HFFc6 (cell line): ENCODE measurements around the gene LRP1B. TPM values are rescaled to one million over a fixed set of nuclear protein-coding genes. Genes with fewer than 3 reads are reported as not detected.

Source experiments
- DNase-seq: peaks from one replicate; pipeline ENCODE4 v3.0.0-alpha.2; 2018
- H3K27ac Mint-ChIP-seq: 2 replicates; pipeline ENCODE4 v1.8.0; 2020; ENCODE audit warnings: mild to moderate bottlenecking, mixed read lengths
- H3K27me3 Mint-ChIP-seq: 2 replicates; pipeline ENCODE4 v1.8.0; 2021; ENCODE audit warnings: mild to moderate bottlenecking, moderate library complexity, mixed read lengths; ENCODE audit not compliant: insufficient read depth
- H3K36me3 Mint-ChIP-seq: 2 replicates; pipeline ENCODE4 v1.8.0; 2021; ENCODE audit warnings: low read depth, mixed read lengths
- H3K4me1 Mint-ChIP-seq: 2 replicates; pipeline ENCODE4 v1.8.0; 2020; ENCODE audit warnings: low read depth, mixed read lengths
- H3K4me3 Mint-ChIP-seq: 2 replicates; pipeline ENCODE4 v1.8.0; 2020; ENCODE audit warnings: mild to moderate bottlenecking, moderate library complexity, mixed read lengths
- H3K9me3 Mint-ChIP-seq: 2 replicates; pipeline ENCODE4 v1.8.0; 2020; ENCODE audit warnings: mild to moderate bottlenecking, mixed read lengths
- total RNA-seq, 6 experiments: library from RNA; stranded (reverse); fragmentation: NEBNext Ultra II Directional; extraction: Animal tissue kit (Norgen Biotek cat#: 25700); gene quantifications; 2 replicates in 1 of 6; 3 replicates in 5 of 6; pipeline ENCODE4 v1.2.3, GENCODE V29; 2021
- TF ChIP-seq, protein P1 (sequence below): fragments of 200-600 bp; sonication (generic); IDR thresholded peaks from 2 replicates; pipeline ENCODE4 v1.5.0; 2021; ENCODE audit warnings: antibody characterized with exemption, mild to moderate bottlenecking

The LRP1B gene
- total RNA-seq, 6 experiments from 2014 or later = not detected

DNA sequence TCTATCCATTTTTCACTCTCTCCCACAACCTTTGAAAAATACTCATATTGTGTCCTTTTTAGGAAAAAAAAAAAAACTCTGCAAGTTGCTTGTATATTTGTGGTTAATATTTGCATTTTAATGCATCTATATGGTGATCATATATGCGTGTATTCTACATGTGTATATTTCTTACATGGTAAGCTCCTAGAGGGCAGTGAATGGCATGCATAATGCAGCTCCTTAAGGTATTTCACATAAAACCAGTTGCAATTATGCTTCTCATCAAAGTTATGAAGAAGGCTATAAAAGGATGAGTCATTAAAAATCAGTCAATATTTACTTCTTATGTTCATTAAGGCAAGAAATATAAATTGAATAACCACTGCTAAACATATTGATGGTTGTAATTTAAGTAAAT lies 100.8 kb downstream of the LRP1B start:
- Mint-ChIP-seq H3K4me1 (no peaks in the 10 kb centered on the region), H3K36me3 (no peaks in the 10 kb centered on the region), H3K27me3 (no peaks in the 10 kb centered on the region), H3K27ac (no peak overlapping the region), H3K9me3 (peaks cover 38% of the 10 kb centered on the region), H3K4me3 (no peak overlapping the region)
- TF ChIP-seq, protein P1, sequence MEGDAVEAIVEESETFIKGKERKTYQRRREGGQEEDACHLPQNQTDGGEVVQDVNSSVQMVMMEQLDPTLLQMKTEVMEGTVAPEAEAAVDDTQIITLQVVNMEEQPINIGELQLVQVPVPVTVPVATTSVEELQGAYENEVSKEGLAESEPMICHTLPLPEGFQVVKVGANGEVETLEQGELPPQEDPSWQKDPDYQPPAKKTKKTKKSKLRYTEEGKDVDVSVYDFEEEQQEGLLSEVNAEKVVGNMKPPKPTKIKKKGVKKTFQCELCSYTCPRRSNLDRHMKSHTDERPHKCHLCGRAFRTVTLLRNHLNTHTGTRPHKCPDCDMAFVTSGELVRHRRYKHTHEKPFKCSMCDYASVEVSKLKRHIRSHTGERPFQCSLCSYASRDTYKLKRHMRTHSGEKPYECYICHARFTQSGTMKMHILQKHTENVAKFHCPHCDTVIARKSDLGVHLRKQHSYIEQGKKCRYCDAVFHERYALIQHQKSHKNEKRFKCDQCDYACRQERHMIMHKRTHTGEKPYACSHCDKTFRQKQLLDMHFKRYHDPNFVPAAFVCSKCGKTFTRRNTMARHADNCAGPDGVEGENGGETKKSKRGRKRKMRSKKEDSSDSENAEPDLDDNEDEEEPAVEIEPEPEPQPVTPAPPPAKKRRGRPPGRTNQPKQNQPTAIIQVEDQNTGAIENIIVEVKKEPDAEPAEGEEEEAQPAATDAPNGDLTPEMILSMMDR = no peak
- DNase-seq = no peak

DNA sequence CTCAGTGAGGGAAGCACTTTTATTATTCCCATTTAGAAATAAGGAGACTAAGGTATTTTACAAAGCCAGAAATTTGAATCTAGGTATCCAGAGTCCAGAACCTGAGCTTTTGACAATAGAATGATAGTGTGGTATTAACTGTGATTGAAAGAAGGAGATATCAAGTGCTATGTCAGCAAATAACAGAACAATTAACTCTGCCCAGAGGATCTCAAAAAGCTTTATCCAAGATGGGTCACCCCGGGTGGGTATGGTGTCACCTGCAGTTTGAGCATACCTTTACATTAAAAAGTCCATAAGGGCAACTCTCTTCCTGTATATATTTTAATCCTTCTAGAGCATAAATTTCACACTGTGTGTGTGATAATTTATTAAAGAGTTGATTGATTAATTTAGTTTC lies 105.4 kb downstream of the LRP1B start:
- TF ChIP-seq, protein P1 = no peak
- no peak overlapping the region for H3K27ac Mint-ChIP-seq
- H3K4me3 Mint-ChIP-seq = no peak overlapping the region
- H3K4me1 Mint-ChIP-seq = no peaks in the 10 kb centered on the region
- H3K9me3 Mint-ChIP-seq = peaks cover 31% of the 10 kb centered on the region
- DNase-seq = no peak
- H3K36me3 Mint-ChIP-seq = no peaks in the 10 kb centered on the region
- no peaks in the 10 kb centered on the region for H3K27me3 Mint-ChIP-seq

DNA sequence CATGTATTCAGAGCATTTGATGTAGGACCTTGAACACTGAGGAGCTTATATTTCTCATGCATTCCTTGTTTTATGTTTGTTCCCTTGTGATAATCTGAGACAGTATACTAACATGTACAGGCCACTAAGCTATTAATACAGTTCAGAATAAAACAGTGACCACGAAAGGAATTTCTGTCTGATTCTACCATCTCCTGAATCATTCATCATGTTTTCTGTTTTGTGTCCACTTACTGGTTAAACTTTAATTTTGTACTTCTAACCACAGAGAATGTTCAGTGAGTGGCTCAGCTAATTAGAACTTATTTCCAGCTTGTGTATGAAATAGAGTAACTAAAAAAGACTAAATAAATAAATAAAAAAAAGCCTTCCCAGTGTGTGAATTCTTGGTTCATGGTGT lies 110.4 kb downstream of the LRP1B start:
- H3K9me3 Mint-ChIP-seq = peaks cover 33% of the 10 kb centered on the region
- H3K4me1 Mint-ChIP-seq = no peaks in the 10 kb centered on the region
- TF ChIP-seq, protein P1 = no peak
- H3K27ac Mint-ChIP-seq = no peak overlapping the region
- no peaks in the 10 kb centered on the region for H3K27me3 Mint-ChIP-seq
- H3K4me3 Mint-ChIP-seq = no peak overlapping the region
- H3K36me3 Mint-ChIP-seq = no peaks in the 10 kb centered on the region
- no peak for DNase-seq

DNA sequence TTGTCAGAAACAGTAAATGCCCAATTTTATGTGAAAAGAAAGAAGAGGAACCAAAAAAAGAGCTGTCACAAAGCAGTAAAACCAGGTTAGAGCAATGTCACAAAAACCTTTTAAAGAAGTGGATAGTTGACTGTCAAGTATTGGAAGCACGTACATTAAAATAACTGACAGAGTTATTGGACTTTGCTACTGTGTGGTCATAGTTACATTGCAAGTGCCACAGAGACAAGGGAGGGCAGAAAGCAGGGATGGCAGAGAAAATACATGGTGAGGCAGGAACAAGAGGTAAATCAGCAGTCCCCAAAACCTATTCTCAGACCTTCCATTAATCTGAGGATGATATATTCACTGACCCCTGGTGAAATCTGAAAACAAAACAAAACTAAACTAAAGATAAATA lies 116.3 kb downstream of the LRP1B start:
- no peak for DNase-seq
- Mint-ChIP-seq H3K4me3 (no peak overlapping the region), H3K27me3 (no peaks in the 10 kb centered on the region), H3K36me3 (no peaks in the 10 kb centered on the region), H3K9me3 (peaks cover 21% of the 10 kb centered on the region), H3K4me1 (no peaks in the 10 kb centered on the region), H3K27ac (no peak overlapping the region)
- TF ChIP-seq, protein P1 = no peak

DNA sequence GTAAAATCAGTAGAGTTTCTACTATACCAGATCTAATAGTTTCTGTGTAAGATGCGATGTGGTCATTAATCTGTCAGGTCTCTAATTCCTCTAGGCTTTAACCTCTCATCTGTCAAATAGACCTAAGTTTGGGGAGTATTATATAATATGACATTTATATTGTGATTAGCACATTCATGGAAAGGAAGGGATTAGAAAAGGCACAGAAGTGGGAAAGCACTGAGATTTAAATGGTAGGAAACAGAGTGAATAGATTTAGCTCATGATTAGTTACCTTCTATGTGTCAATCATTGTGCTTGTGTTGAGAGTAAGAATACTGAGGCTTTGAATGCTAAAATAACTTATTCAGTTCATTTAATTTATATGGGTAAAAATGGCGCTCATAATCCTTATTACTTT lies 118.0 kb downstream of the LRP1B start:
- no peak for DNase-seq
- no peak overlapping the region for H3K27ac Mint-ChIP-seq
- peaks cover 24% of the 10 kb centered on the region for H3K9me3 Mint-ChIP-seq

More for the DNA sequence above, 118.0 kb downstream of the LRP1B start:
- Mint-ChIP-seq H3K36me3 (no peaks in the 10 kb centered on the region), H3K27me3 (no peaks in the 10 kb centered on the region), H3K4me1 (no peaks in the 10 kb centered on the region), H3K4me3 (no peak overlapping the region)
- TF ChIP-seq, protein P1 = no peak
